ENCODE data around the gene GPATCH2L. TPM values are rescaled to one million over a fixed set of nuclear protein-coding genes. Genes with fewer than 3 reads are reported as not detected.

GPATCH2L gene
- total RNA-seq, 1 experiment from 2014 or later = 76.7 TPM

DNA sequence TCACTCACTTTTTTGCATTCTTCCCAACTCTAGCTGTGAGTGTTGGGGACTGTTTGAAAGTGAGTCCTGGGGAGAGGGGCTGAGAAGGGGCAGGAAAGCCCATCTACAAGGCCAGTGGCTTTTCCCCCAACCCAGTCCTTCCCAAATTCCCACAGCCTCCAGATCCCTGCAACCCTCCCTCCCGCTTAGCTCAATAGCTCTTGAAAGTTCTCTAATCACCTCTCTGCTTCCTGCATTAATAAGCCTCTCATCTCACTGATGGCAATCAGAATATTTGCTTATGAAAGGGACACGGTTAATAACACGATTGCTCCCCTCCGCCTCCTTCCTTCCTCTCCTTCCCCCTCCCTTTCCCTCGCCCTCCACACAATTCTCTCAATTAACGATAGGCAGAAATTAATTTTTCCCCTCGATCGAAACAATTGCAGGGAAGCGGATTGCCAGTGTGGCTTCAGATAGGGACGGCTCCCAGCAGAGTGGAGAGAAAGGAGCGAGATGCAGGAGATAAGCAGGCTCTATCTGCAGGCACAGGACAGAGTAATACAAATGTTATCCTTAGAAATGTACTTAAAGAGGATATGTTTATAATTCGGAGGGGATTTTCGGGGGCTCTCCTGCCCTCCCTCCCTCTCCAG, 15.1 kb upstream of the GPATCH2L start:
- Histone ChIP-seq H3K23me2 (ENCODE audit: insufficient read length, low read depth, low read length, poor library complexity, severe bottlenecking) (peaks cover 11% of the 10 kb centered on the region), H3K56ac (ENCODE audit: insufficient read length, low read depth, low read length) (no peak overlapping the region), H3K4ac (ENCODE audit: low read depth, low read length) (no peak overlapping the region), H3K79me1 (ENCODE audit: insufficient read depth, low read depth, low read length, poor library complexity, severe bottlenecking) (no peaks in the 10 kb centered on the region), H2BK20ac (ENCODE audit: low read depth, low read length, poor library complexity, severe bottlenecking) (no peak overlapping the region), H3K27ac (ENCODE audit: insufficient read length, low read depth, low read length) (no peak overlapping the region), H3K9ac (ENCODE audit: extremely low read depth, insufficient read length, low read length) (no peak overlapping the region), H3K4me2 (ENCODE audit: insufficient read depth, insufficient read length, low read length) (no peak overlapping the region), H3K9me3 (ENCODE audit: control insufficient read depth, low read depth, low read length) (no peaks in the 10 kb centered on the region), H2BK120ac (ENCODE audit: low read depth, low read length, poor library complexity, severe bottlenecking) (no peak overlapping the region), H4K20me1 (ENCODE audit: control insufficient read depth, insufficient read depth, insufficient read length) (peaks cover 2% of the 10 kb centered on the region), H3K14ac (ENCODE audit: insufficient read depth, low read length) (no peak overlapping the region), H4K5ac (ENCODE audit: insufficient read length, low read depth, low read length) (no peak overlapping the region), H3T11ph (ENCODE audit: low read length) (no peak overlapping the region), H2BK12ac (ENCODE audit: insufficient read length, low read depth, low read length) (no peak overlapping the region), H2AK5ac (ENCODE audit: insufficient read length, low read length) (no peak overlapping the region), H2AFZ (ENCODE audit: low read length) (no peak overlapping the region), H4K8ac (replicated peaks; ENCODE audit: insufficient read length, low read depth, low read length) (no peak overlapping the region), H3K27me3 (ENCODE audit: insufficient read depth, low read length) (peaks cover 15% of the 10 kb centered on the region), H4K91ac (ENCODE audit: insufficient read length, low read depth, low read length) (no peak overlapping the region), H3K79me2 (ENCODE audit: insufficient read depth, low read length) (no peaks in the 10 kb centered on the region), H3K23ac (ENCODE audit: insufficient read length, low read depth, low read length) (no peak overlapping the region), H3K18ac (ENCODE audit: insufficient read length, low read depth, low read length) (no peak overlapping the region), H3K4me1 (ENCODE audit: insufficient read depth, low read length) (no peaks in the 10 kb centered on the region), H2BK5ac (ENCODE audit: insufficient read length, low read length) (no peak overlapping the region), H2BK15ac (ENCODE audit: low read depth, low read length) (no peak overlapping the region)
- H3K4me1 Mint-ChIP-seq = peaks cover 25 to 41% of the 10 kb centered on the region in 2 experiments
- H3K9me3 Mint-ChIP-seq = peaks cover 0 to 3% of the 10 kb centered on the region in 2 experiments; a peak in 2 of 5 replicates
- WGBS (ENCODE audit: extremely low coverage, insufficient read length, low lambda C conversion rate) = no CpG with 5 or more reads among the region's 13 CpGs
- H3K27ac Mint-ChIP-seq = no peak overlapping the region
- no peaks in the 10 kb centered on the region for H3K36me3 Mint-ChIP-seq (ENCODE audit: insufficient read depth in 1 of 3, low read depth in 3 of 3)
- peaks cover 95% of the 10 kb centered on the region for H3K27me3 Mint-ChIP-seq (ENCODE audit: low read depth)
- TF ChIP-seq, protein P1, sequence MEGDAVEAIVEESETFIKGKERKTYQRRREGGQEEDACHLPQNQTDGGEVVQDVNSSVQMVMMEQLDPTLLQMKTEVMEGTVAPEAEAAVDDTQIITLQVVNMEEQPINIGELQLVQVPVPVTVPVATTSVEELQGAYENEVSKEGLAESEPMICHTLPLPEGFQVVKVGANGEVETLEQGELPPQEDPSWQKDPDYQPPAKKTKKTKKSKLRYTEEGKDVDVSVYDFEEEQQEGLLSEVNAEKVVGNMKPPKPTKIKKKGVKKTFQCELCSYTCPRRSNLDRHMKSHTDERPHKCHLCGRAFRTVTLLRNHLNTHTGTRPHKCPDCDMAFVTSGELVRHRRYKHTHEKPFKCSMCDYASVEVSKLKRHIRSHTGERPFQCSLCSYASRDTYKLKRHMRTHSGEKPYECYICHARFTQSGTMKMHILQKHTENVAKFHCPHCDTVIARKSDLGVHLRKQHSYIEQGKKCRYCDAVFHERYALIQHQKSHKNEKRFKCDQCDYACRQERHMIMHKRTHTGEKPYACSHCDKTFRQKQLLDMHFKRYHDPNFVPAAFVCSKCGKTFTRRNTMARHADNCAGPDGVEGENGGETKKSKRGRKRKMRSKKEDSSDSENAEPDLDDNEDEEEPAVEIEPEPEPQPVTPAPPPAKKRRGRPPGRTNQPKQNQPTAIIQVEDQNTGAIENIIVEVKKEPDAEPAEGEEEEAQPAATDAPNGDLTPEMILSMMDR (conservative IDR thresholded peaks at IDR 0.05) = no peak
- DNase-seq = no peak
- H3K4me3 Mint-ChIP-seq = peak overlapping the region in 1 of 2 experiments; percentile 55; a peak in 1 of 5 replicates

Measured in H9 (cell line).